NB4 (cell line): ENCODE measurements around the gene MEN1.

Source experiments
- DNase-seq: peaks from one replicate; pipeline ENCODE4 v3.0.0; 2010; ENCODE audit warnings: low read depth
- H3K4me3 ChIP-seq: one replicate; pipeline ENCODE4 v1.5.1; 2011; ENCODE audit warnings: mild to moderate bottlenecking, low read depth, low read length, moderate library complexity
- MYC ChIP-seq: IDR thresholded peaks from 2 replicates; pipeline ENCODE4 v1.6.1; 2011; ENCODE audit warnings: low read depth, low read length
- POLR2A ChIP-seq: IDR thresholded peaks from 2 replicates; pipeline ENCODE4 v1.6.1; 2011; ENCODE audit warnings: mild to moderate bottlenecking; ENCODE audit not compliant: insufficient read length; ENCODE audit errors: extremely low read depth
- TF ChIP-seq, protein P1 (sequence below): IDR thresholded peaks from 2 replicates; pipeline ENCODE4 v1.6.1; 2011; ENCODE audit warnings: low read depth, low read length
- TF ChIP-seq, protein P2 (sequence below): IDR thresholded peaks from one replicate; pipeline ENCODE4 v1.5.1; 2012; ENCODE audit warnings: low read depth, low read length

The MEN1 gene

DNA sequence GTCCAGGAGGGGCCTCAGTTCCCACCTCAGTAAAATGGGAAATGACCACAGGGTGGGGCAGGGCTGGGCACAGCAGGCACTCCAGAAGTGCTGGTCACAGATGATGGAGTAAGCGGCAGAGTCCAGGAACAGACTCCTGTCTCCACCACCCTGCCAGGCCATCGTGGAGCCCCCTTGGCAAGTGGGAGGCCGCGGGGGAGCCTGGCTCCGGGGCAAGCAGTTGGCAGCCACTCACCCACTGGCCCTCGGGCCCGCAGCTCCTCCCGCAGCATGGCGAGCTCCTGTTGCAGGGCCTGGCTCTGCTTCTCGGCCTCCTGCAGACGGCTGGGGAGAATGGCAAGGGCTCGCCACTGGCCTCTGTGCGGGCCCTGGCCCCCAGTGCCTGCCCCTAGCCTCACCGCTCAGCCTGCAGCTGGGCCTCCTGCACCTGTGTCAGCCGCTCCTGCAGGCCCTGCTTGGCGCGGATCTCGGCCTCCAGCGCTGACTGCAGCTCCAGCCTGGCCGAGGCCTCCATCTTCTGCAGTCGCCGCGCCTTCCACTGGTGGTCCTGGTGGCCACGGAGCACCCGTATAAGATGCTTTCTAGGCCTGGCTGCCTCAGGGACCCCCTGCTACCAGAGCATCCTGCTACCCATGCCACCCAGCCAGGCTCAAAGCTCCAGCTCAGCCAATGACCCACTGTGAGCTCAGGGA, 23.8 kb upstream of the MEN1 start:
- DNase-seq = no peak
- TF ChIP-seq POLR2A (no peak), MYC (no peak)
- TF ChIP-seq, protein P1, sequence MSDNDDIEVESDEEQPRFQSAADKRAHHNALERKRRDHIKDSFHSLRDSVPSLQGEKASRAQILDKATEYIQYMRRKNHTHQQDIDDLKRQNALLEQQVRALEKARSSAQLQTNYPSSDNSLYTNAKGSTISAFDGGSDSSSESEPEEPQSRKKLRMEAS = no peak
- TF ChIP-seq, protein P2, sequence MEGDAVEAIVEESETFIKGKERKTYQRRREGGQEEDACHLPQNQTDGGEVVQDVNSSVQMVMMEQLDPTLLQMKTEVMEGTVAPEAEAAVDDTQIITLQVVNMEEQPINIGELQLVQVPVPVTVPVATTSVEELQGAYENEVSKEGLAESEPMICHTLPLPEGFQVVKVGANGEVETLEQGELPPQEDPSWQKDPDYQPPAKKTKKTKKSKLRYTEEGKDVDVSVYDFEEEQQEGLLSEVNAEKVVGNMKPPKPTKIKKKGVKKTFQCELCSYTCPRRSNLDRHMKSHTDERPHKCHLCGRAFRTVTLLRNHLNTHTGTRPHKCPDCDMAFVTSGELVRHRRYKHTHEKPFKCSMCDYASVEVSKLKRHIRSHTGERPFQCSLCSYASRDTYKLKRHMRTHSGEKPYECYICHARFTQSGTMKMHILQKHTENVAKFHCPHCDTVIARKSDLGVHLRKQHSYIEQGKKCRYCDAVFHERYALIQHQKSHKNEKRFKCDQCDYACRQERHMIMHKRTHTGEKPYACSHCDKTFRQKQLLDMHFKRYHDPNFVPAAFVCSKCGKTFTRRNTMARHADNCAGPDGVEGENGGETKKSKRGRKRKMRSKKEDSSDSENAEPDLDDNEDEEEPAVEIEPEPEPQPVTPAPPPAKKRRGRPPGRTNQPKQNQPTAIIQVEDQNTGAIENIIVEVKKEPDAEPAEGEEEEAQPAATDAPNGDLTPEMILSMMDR = no peak
- H3K4me3 ChIP-seq = no peak overlapping the region

DNA sequence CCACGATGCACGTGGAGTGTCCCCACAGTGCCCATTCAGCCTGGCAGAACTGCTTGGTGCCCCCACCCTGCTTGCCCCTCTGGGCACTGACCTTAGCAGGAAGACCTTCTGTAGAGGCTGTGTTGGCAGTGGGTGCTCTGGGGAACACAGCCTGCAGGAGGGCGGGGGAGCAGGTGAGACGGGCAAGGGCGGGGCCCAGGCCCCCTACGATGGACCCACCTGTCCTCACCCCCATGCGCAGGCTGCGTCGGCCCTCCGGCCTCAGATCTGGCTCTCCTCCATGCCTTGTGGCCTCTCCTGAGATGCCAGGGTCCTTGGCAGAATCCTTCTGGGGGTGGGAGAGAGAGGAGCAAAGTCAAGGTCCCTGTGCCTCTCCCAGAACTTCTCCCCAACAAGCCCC, 23.2 kb upstream of the MEN1 start:
- DNase-seq = no peak
- H3K4me3 ChIP-seq = no peak overlapping the region
- TF ChIP-seq, protein P2 = no peak
- TF ChIP-seq, protein P1 = no peak

DNA sequence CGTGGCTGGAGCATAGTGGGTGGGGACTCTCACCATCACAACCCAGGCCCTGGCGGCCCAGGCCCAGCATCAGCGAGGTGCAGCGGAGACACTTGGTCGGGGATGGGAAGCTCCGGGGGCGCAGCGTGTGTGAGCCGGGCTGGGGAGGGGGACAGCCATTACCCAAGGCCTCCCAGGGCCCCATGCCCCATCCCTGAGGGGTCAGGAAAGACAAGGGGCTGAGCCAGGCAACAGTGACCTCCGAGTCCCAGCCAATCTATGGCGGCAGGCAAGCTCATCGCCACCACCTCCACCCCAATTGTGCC, 22.8 kb upstream of the MEN1 start:
- DNase-seq = no peak
- TF ChIP-seq, protein P1 = no peak
- TF ChIP-seq POLR2A = no peak
- TF ChIP-seq, protein P2 = no peak
- TF ChIP-seq MYC = no peak
- no peak overlapping the region for H3K4me3 ChIP-seq

DNA sequence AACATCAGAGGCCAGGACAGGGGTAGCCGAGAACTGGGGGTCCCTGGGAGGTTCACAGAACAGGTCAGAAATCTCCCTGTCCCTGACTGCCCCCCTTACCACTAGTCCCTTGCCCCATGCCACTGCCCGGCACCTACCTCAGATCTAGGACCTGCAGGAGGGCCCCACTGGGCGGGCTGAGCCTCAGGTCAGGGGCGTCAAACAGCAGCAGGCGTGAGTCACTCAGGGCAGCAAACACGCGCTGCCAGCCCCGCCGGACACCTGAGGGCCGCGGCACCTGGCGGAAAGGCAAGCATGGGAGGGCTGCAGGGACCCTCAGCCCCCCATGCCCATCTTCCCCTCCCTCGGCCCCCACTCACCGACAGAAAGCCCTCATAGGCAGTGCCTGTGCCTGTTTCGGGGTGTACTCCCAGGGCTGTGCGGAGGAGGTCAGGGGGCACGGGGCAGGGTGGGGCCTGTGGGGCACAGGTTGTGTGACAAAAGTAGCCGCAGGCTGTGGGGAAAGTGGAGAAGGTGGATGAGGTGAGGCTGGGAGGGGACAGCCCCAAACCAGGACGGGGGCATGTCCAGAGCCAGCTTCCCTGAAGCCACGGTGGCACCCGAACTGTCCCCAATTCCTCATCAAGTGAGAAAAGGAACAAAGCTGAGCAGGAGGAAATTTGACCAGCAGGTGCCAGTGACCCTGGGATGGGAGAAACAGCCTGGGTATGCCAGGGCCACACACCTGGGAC, 22.3 kb upstream of the MEN1 start:
- H3K4me3 ChIP-seq = no peak overlapping the region
- TF ChIP-seq, protein P2 = no peak
- TF ChIP-seq MYC (no peak), POLR2A (no peak)
- TF ChIP-seq, protein P1 = no peak
- DNase-seq = no peak

DNA sequence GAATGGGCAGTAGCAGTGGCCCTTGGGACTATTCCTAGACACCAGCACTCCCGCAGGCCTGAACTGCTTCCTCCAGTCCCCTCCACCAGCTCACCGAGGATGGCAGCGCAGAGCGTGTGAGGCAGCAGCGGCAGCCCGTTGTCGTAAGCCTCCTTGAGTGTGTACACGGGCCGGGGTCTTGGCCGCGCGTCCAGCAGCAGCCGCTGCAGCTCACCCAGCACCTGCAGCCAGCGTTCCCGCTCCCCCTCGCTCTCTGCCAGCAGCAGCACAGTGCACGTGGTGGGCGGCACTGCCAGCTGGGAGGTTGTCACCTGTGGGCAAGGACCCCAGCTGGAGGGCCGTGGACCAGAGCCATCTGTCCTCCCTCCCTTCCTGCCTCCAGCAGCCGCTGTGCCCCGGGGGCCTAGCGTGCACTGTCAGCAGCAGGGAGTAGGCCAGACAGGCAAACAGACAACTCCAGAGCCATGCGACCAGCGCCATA, 21.1 kb upstream of the MEN1 start:
- TF ChIP-seq, protein P1 = no peak
- TF ChIP-seq MYC = no peak
- no peak for TF ChIP-seq POLR2A
- TF ChIP-seq, protein P2 = no peak
- DNase-seq = no peak
- no peak overlapping the region for H3K4me3 ChIP-seq
